ENCODE results near the gene MRPL34. TPM values are rescaled to one million over a fixed set of nuclear protein-coding genes. Genes with fewer than 3 reads are reported as not detected.

Gene MRPL34
- polyA plus RNA-seq, 10 donors = 21.5 to 40.5 (median 30.3) TPM

- DNase-seq = no peak
These were observed 33.5 kb downstream of the MRPL34 start for GRCh38 chr19:17339088-17339741.

GRCh38 chr19:17340302-17340870 lies 34.7 kb downstream of the MRPL34 start:
- DNase-seq = no peak

- no peak for DNase-seq
These were observed 35.2 kb downstream of the MRPL34 start for GRCh38 chr19:17340871-17341357.

GRCh38 chr19:17341386-17341785 lies 35.7 kb downstream of the MRPL34 start:
- DNase-seq = no peak

GRCh38 chr19:17341845-17342244 lies 36.2 kb downstream of the MRPL34 start:
- DNase-seq = no peak

- peak in 2 of 3 donors; percentile 79 to 81 for DNase-seq
These were observed 40.5 kb downstream of the MRPL34 start for GRCh38 chr19:17346109-17346671.

GRCh38 chr19:17347361-17347760 lies 41.7 kb downstream of the MRPL34 start:
- DNase-seq = peak in 1 of 3 donors; percentile 50

- DNase-seq = peak in 1 of 3 donors; percentile 7
These were observed 42.2 kb downstream of the MRPL34 start for GRCh38 chr19:17347877-17348276.

GRCh38 chr19:17348700-17349099 lies 43.0 kb downstream of the MRPL34 start:
- DNase-seq = peak in 2 of 3 donors; percentile 71 to 79

GRCh38 chr19:17351815-17352435 lies 46.3 kb downstream of the MRPL34 start:
- no peak for DNase-seq

- no peak for DNase-seq
These were observed 47.1 kb downstream of the MRPL34 start for GRCh38 chr19:17352608-17353280.

GRCh38 chr19:17353386-17353785 lies 47.7 kb downstream of the MRPL34 start:
- no peak for DNase-seq

Other genes with a start within 250 kb of the MRPL34 start
- gene HAUS8, start 230.4 kb upstream of the MRPL34 start, polyA plus RNA-seq (ENCODE audit: insufficient read length in 10 of 10) = 10 to 100 TPM in 3 of 10 donors, 1 to 10 TPM in 7; 6.3 to 14.3 (median 8.6) TPM
- 10 to 100 TPM; 30.2 to 48.5 (median 34.2) TPM for gene MYO9B, start 230.1 kb upstream of the MRPL34 start, polyA plus RNA-seq (ENCODE audit: insufficient read length in 10 of 10)
- 10 to 100 TPM; 22.4 to 31.5 (median 25.9) TPM for gene USE1, start 90.5 kb upstream of the MRPL34 start, polyA plus RNA-seq (ENCODE audit: insufficient read length in 10 of 10)
- 10 to 100 TPM in 1 of 10 donors, 1 to 10 TPM in 9; 5.9 to 10.4 (median 8.8) TPM for gene OCEL1, start 79.6 kb upstream of the MRPL34 start, polyA plus RNA-seq (ENCODE audit: insufficient read length in 10 of 10)
- gene NR2F6, start 60.0 kb upstream of the MRPL34 start, polyA plus RNA-seq (ENCODE audit: insufficient read length in 10 of 10) = 10 to 100 TPM; 20.0 to 31.6 (median 23.4) TPM
- 1 to 10 TPM; 3.2 to 8.8 (median 5.8) TPM for gene USHBP1, start 41.1 kb upstream of the MRPL34 start, polyA plus RNA-seq (ENCODE audit: insufficient read length in 10 of 10)
- 10 to 100 TPM; 70.4 to 91.0 (median 85.8) TPM for gene BABAM1, start 38.4 kb upstream of the MRPL34 start, polyA plus RNA-seq (ENCODE audit: insufficient read length in 10 of 10)
- 1 to 10 TPM in 3 of 10 donors, under 1 TPM in 7; 0.54 to 1.6 (median 0.82) TPM for gene ANKLE1, start 24.0 kb upstream of the MRPL34 start, polyA plus RNA-seq (ENCODE audit: insufficient read length in 10 of 10)
- 1 to 10 TPM; 4.5 to 9.3 (median 5.8) TPM for gene ABHD8, start 2.4 kb upstream of the MRPL34 start, polyA plus RNA-seq (ENCODE audit: insufficient read length in 10 of 10)
- 10 to 100 TPM; 24.3 to 39.7 (median 31.3) TPM for gene DDA1, start 3.7 kb downstream of the MRPL34 start, polyA plus RNA-seq (ENCODE audit: insufficient read length in 10 of 10)
- gene ANO8, start 29.0 kb downstream of the MRPL34 start, polyA plus RNA-seq (ENCODE audit: insufficient read length in 10 of 10) = 1 to 10 TPM; 5.4 to 10.0 (median 6.8) TPM
- 10 to 100 TPM in 7 of 10 donors, 1 to 10 TPM in 3; 8.4 to 19.4 (median 11.5) TPM for gene GTPBP3, start 31.7 kb downstream of the MRPL34 start, polyA plus RNA-seq (ENCODE audit: insufficient read length in 10 of 10)
- 10 to 100 TPM; 34.3 to 73.4 (median 47.2) TPM for gene PLVAP, start 71.5 kb downstream of the MRPL34 start, polyA plus RNA-seq (ENCODE audit: insufficient read length in 10 of 10)
- gene CCDC194, start 88.3 kb downstream of the MRPL34 start, polyA plus RNA-seq (ENCODE audit: insufficient read length in 10 of 10) = not detected
- gene BST2, start 99.8 kb downstream of the MRPL34 start, polyA plus RNA-seq (ENCODE audit: insufficient read length in 10 of 10) = 1 to 10 TPM; 4.5 to 8.3 (median 6.6) TPM
- 10 to 100 TPM; 21.6 to 32.9 (median 27.1) TPM for gene MVB12A, start 114.2 kb downstream of the MRPL34 start, polyA plus RNA-seq (ENCODE audit: insufficient read length in 10 of 10)
- 1 to 10 TPM in 8 of 10 donors, under 1 TPM in 2; 0.84 to 2.7 (median 1.2) TPM for gene TMEM221, start 142.8 kb downstream of the MRPL34 start, polyA plus RNA-seq (ENCODE audit: insufficient read length in 10 of 10)
- gene NXNL1, start 155.1 kb downstream of the MRPL34 start, polyA plus RNA-seq (ENCODE audit: insufficient read length in 10 of 10) = not detected
- 10 to 100 TPM; 12.4 to 20.3 (median 14.4) TPM for gene SLC27A1, start 164.7 kb downstream of the MRPL34 start, polyA plus RNA-seq (ENCODE audit: insufficient read length in 10 of 10)
- 10 to 100 TPM; 38.3 to 56.6 (median 45.9) TPM for gene PGLS, start 205.8 kb downstream of the MRPL34 start, polyA plus RNA-seq (ENCODE audit: insufficient read length in 10 of 10)
- gene COLGALT1, start 249.8 kb downstream of the MRPL34 start, polyA plus RNA-seq (ENCODE audit: insufficient read length in 10 of 10) = 10 to 100 TPM; 62.1 to 87.0 (median 68.6) TPM